Erythroblast (primary cell): ENCODE measurements around the gene VWA3B.

Source experiments
- GATA1 ChIP-seq: IDR thresholded peaks from 2 replicates; pipeline ENCODE4 v1.6.1; 2011; ENCODE audit warnings: low read depth, mild to moderate bottlenecking, control low read depth, low read length, moderate library complexity
- POLR2A ChIP-seq: IDR thresholded peaks from 2 replicates; pipeline ENCODE4 v1.6.1; 2011; ENCODE audit warnings: mild to moderate bottlenecking, low read length

- TF ChIP-seq POLR2A (no peak), GATA1 (no peak)
Measured at GRCh38 chr2:98121149-98121548, 34.2 kb downstream of the VWA3B start.
